SK-MEL-5 (cell line): Measurements from ENCODE around the gene HEXA. TPM values are rescaled to one million over a fixed set of nuclear protein-coding genes. Genes with fewer than 3 reads are reported as not detected.

Experiments
- DNase-seq: peaks from one replicate; pipeline ENCODE4 v3.0.0-alpha.2; 2016; ENCODE audit warnings: low read depth, low spot score
- in situ Hi-C: cut with HindIII; loops from 2 replicates; pipeline ENCODE4 v1.10.0; 2016; ENCODE audit warnings: low sequenced_read_pairs, high pct_unique_total_duplicates, low pct_unique_long_range_greater_than_20kb
- total RNA-seq: library from RNA; depleted of rRNA; stranded (reverse); fragments of >200 nt; shearing (Covaris generic); gene quantifications from 2 replicates; pipeline ENCODE4 v1.2.3, GENCODE V29; 2014

Gene HEXA
- total RNA-seq, 1 experiment from 2014 or later: 164 TPM

GRCh38 chr15:72341361-72341760, 34.5 kb downstream of the HEXA start:
- in situ Hi-C loops: no loop called here
- peak; percentile 73 for DNase-seq

- no peak for DNase-seq
Observed at GRCh38 chr15:72340366-72340765, 35.4 kb downstream of the HEXA start.

GRCh38 chr15:72339777-72340177, 36.0 kb downstream of the HEXA start:
- in situ Hi-C loops: no loop called here

More at GRCh38 chr15:72340366-72340765, 35.4 kb downstream of the HEXA start:
- in situ Hi-C loops: no loop called here

GRCh38 chr15:72338617-72339321, 37.0 kb downstream of the HEXA start:
- in situ Hi-C loops: no loop called here
- DNase-seq: no peak

More at GRCh38 chr15:72339777-72340177, 36.0 kb downstream of the HEXA start:
- DNase-seq: peak; percentile 10

GRCh38 chr15:72338148-72338547, 37.7 kb downstream of the HEXA start:
- in situ Hi-C loops: no loop called here
- no peak for DNase-seq

- DNase-seq: no peak
- in situ Hi-C loops: no loop called here
Observed at GRCh38 chr15:72334842-72335241, 41.0 kb downstream of the HEXA start.

GRCh38 chr15:72331021-72331420, 44.8 kb downstream of the HEXA start:
- DNase-seq: no peak
- in situ Hi-C loops: no loop called here

GRCh38 chr15:72323752-72324151, 52.1 kb downstream of the HEXA start:
- DNase-seq: no peak
- in situ Hi-C loops: no loop called here

- peak; percentile 75 for DNase-seq
- in situ Hi-C loops: no loop called here
Observed at GRCh38 chr15:72319985-72320671, 55.7 kb downstream of the HEXA start, which contains the start of gene CELF6. CELF6 (minus strand) TSS chr15:72320157; CDS start chr15:72319874, 283 bp downstream.

GRCh38 chr15:72319360-72319984, 56.3 kb downstream of the HEXA start:
- in situ Hi-C loops: no loop called here
- DNase-seq: peak; percentile 37

- no peak for DNase-seq
- in situ Hi-C loops: no loop called here
Observed at GRCh38 chr15:72318408-72318942, 57.3 kb downstream of the HEXA start.

- in situ Hi-C loops: no loop called here
- peak; percentile 16 for DNase-seq
Observed at GRCh38 chr15:72315706-72316370, 60.0 kb downstream of the HEXA start.

GRCh38 chr15:72313881-72314280, 61.9 kb downstream of the HEXA start:
- in situ Hi-C loops: no loop called here
- DNase-seq: no peak

GRCh38 chr15:72313448-72313840, 62.4 kb downstream of the HEXA start:
- in situ Hi-C loops: no loop called here
- no peak for DNase-seq

- in situ Hi-C loops: no loop called here
- peak; percentile 88 for DNase-seq
Observed at GRCh38 chr15:72312605-72313447, 63.0 kb downstream of the HEXA start.

GRCh38 chr15:72307026-72307425, 68.8 kb downstream of the HEXA start:
- DNase-seq: no peak
- in situ Hi-C loops: no loop called here

GRCh38 chr15:72306211-72306785, 69.5 kb downstream of the HEXA start:
- in situ Hi-C loops: no loop called here
- DNase-seq: peak; percentile 22
